HG02943 (cell line): ENCODE data around the gene CADPS2.

ENCODE experiments used
- ATAC-seq: cut with Tn5 transposase; IDR thresholded peaks from one replicate; pipeline ENCODE4 v1.9.1; 2021; ENCODE audit warnings: mild to moderate bottlenecking, low read depth, moderate library complexity; ENCODE audit not compliant: unreplicated experiment

Gene CADPS2

GRCh38 chr7:122886357-122887081 lies at the start of gene CADPS2:
TSS of gene CADPS2 (minus strand) at chr7:122886460. CDS start at chr7:122886337, 123 bp downstream.
- ATAC-seq = peak; percentile 70

GRCh38 chr7:122935620-122936019 lies 49.4 kb upstream of the CADPS2 start:
- ATAC-seq = no peak

GRCh38 chr7:122919643-122920181 lies 33.5 kb upstream of the CADPS2 start:
- ATAC-seq = no peak

GRCh38 chr7:122914812-122915211 lies 28.6 kb upstream of the CADPS2 start:
- ATAC-seq = no peak

GRCh38 chr7:122913608-122914007 lies 27.3 kb upstream of the CADPS2 start:
- ATAC-seq = no peak

- no peak for ATAC-seq
Measured at GRCh38 chr7:122902751-122903495, 16.7 kb upstream of the CADPS2 start.

- ATAC-seq = no peak
Measured at GRCh38 chr7:122901250-122901649, 15.0 kb upstream of the CADPS2 start.

- ATAC-seq = no peak
Measured at GRCh38 chr7:122896509-122896908, 10.2 kb upstream of the CADPS2 start.

- ATAC-seq = no peak
Measured at GRCh38 chr7:122893486-122893885, 7.2 kb upstream of the CADPS2 start.

- no peak for ATAC-seq
Measured at GRCh38 chr7:122889116-122889515, 2.9 kb upstream of the CADPS2 start.

- ATAC-seq = no peak
Measured at GRCh38 chr7:122887848-122888247, 1.6 kb upstream of the CADPS2 start.

- no peak for ATAC-seq
Measured at GRCh38 chr7:122887198-122887597, 938 bp upstream of the CADPS2 start.

GRCh38 chr7:122885583-122886356 lies 490 bp downstream of the CADPS2 start:
- peak; percentile 33 for ATAC-seq

GRCh38 chr7:122884186-122884585 lies 2.1 kb downstream of the CADPS2 start:
- no peak for ATAC-seq

GRCh38 chr7:122883049-122883680 lies 3.1 kb downstream of the CADPS2 start:
- no peak for ATAC-seq

GRCh38 chr7:122881324-122881723 lies 4.9 kb downstream of the CADPS2 start:
- ATAC-seq = no peak

GRCh38 chr7:122869260-122869659 lies 17.0 kb downstream of the CADPS2 start:
- no peak for ATAC-seq

GRCh38 chr7:122867471-122867980 lies 18.7 kb downstream of the CADPS2 start:
- no peak for ATAC-seq

GRCh38 chr7:122864838-122865237 lies 21.4 kb downstream of the CADPS2 start:
- no peak for ATAC-seq

GRCh38 chr7:122864016-122864415 lies 22.2 kb downstream of the CADPS2 start:
- ATAC-seq = no peak
